NOMO-1 (cell line): ENCODE data around the gene CSAD.
A peak's percentile ranks its signal among the peaks of the same experiment; 100 is the strongest.
"Not testable (repeated sequence)": the region's sequence is repeated elsewhere in the genome, so short reads cannot be mapped to it uniquely, and the experiment has no call there.

Source experiments
- DNase-seq, 2 experiments: peaks; one replicate each; lab custom pipeline; 2025; ENCODE audit not compliant: unreplicated experiment in 2 of 2; lab: John Stamatoyannopoulos, UW

Gene CSAD

GRCh38 chr12:53182903-53183302 lies 2.2 kb upstream of the CSAD start:
- DNase-seq, result peak; percentile 9 to 38

- DNase-seq, result no peak
Observed at GRCh38 chr12:53181935-53182334, 1.2 kb upstream of the CSAD start.

- peak; percentile 46 to 56 for DNase-seq
Observed at GRCh38 chr12:53180931-53181645, 363 bp upstream of the CSAD start.

GRCh38 chr12:53179687-53180219 lies 972 bp downstream of the CSAD start:
- DNase-seq, result peak in 1 of 2 experiments; percentile 44

GRCh38 chr12:53178803-53179202 lies 1.9 kb downstream of the CSAD start:
- not testable (repeated sequence) for DNase-seq

GRCh38 chr12:53177447-53177846 lies 3.3 kb downstream of the CSAD start:
- not testable (repeated sequence) for DNase-seq

- DNase-seq, result no peak
Observed at GRCh38 chr12:53176750-53177149, 4.0 kb downstream of the CSAD start.

GRCh38 chr12:53174881-53175491 lies 5.7 kb downstream of the CSAD start:
- peak in 1 of 2 experiments; percentile 10 for DNase-seq

- no peak for DNase-seq
Observed at GRCh38 chr12:53173085-53173715, 7.5 kb downstream of the CSAD start.

- no peak for DNase-seq
Observed at GRCh38 chr12:53172352-53172751, 8.4 kb downstream of the CSAD start.

- DNase-seq, result no peak
Observed at GRCh38 chr12:53171725-53172329, 8.9 kb downstream of the CSAD start.

GRCh38 chr12:53170876-53171724 lies 9.6 kb downstream of the CSAD start:
- DNase-seq, result no peak

- no peak for DNase-seq
Observed at GRCh38 chr12:53170215-53170614, 10.5 kb downstream of the CSAD start.

- DNase-seq, result no peak
Observed at GRCh38 chr12:53169644-53170043, 11.1 kb downstream of the CSAD start.

- no peak for DNase-seq
Observed at GRCh38 chr12:53166837-53167236, 13.9 kb downstream of the CSAD start.

- DNase-seq, result not testable (repeated sequence)
Observed at GRCh38 chr12:53163008-53163407, 17.7 kb downstream of the CSAD start.

- no peak for DNase-seq
Observed at GRCh38 chr12:53161119-53161911, 19.4 kb downstream of the CSAD start.

- DNase-seq, result no peak
Observed at GRCh38 chr12:53160673-53161072, 20.1 kb downstream of the CSAD start.

- no peak for DNase-seq
Observed at GRCh38 chr12:53160000-53160399, 20.7 kb downstream of the CSAD start.
